ENCODE results near the gene MYZAP. TPM values are rescaled to one million over a fixed set of nuclear protein-coding genes. Genes with fewer than 3 reads are reported as not detected.

The MYZAP gene
- total and polyA plus RNA-seq, 3 experiments from 2014 or later, result not detected

GRCh38 chr15:57550640-57551039 is 41.1 kb upstream of the MYZAP start:
- Histone ChIP-seq H3K27me3 (ENCODE audit: insufficient read depth, low read length, poor library complexity, severe bottlenecking) (no peaks in the 10 kb centered on the region), H3K27ac (ENCODE audit: low read depth, low read length) (no peak overlapping the region), H3K4me1 (ENCODE audit: insufficient read depth, low read length) (no peaks in the 10 kb centered on the region), H3K4me3 (ENCODE audit: low read length) (no peak overlapping the region), H3K36me3 (ENCODE audit: insufficient read depth, low read length) (no peaks in the 10 kb centered on the region), H3K9me3 (ENCODE audit: low read length) (no peaks in the 10 kb centered on the region)
- H3K4me1 Mint-ChIP-seq, result no peaks in the 10 kb centered on the region
- no peaks in the 10 kb centered on the region for H3K9me3 Mint-ChIP-seq
- no peak overlapping the region for H3K4me3 Mint-ChIP-seq
- no peak for DNase-seq
- H3K27me3 Mint-ChIP-seq, result peaks cover 8 to 29% of the 10 kb centered on the region in 2 donors
- CTCF ChIA-PET, result interaction anchor here (1.2 kb wide), 1 partner anchor 9 kb away, joined by 4 read pairs; no protein-coding TSS in a partner anchor
- no peak overlapping the region for H3K27ac Mint-ChIP-seq
- H3K36me3 Mint-ChIP-seq, result no peaks in the 10 kb centered on the region
- POLR2A ChIA-PET, result no interaction called here

- H3K27me3 Mint-ChIP-seq, result peaks cover 6 to 24% of the 10 kb centered on the region in 2 donors
- POLR2A ChIA-PET, result no interaction called here
- H3K4me3 Mint-ChIP-seq, result no peak overlapping the region
- Histone ChIP-seq H3K4me3 (ENCODE audit: low read length) (no peak overlapping the region), H3K4me1 (ENCODE audit: insufficient read depth, low read length) (no peaks in the 10 kb centered on the region), H3K27ac (ENCODE audit: low read depth, low read length) (no peak overlapping the region), H3K36me3 (ENCODE audit: insufficient read depth, low read length) (no peaks in the 10 kb centered on the region), H3K9me3 (ENCODE audit: low read length) (no peaks in the 10 kb centered on the region), H3K27me3 (ENCODE audit: insufficient read depth, low read length, poor library complexity, severe bottlenecking) (no peaks in the 10 kb centered on the region)
- no peak for DNase-seq
- H3K27ac Mint-ChIP-seq, result no peak overlapping the region
- no peaks in the 10 kb centered on the region for H3K4me1 Mint-ChIP-seq
- no peaks in the 10 kb centered on the region for H3K9me3 Mint-ChIP-seq
- no peaks in the 10 kb centered on the region for H3K36me3 Mint-ChIP-seq
- CTCF ChIA-PET, result interaction anchor here (1.2 kb wide), 1 partner anchor 8 kb away, joined by 4 read pairs; no protein-coding TSS in a partner anchor
Observed at GRCh38 chr15:57551715-57552677, 39.7 kb upstream of the MYZAP start.

- no peaks in the 10 kb centered on the region for H3K4me1 Mint-ChIP-seq
- no peaks in the 10 kb centered on the region for H3K36me3 Mint-ChIP-seq
- H3K27me3 ChIP-seq (ENCODE audit: insufficient read depth, low read length, poor library complexity, severe bottlenecking), result no peaks in the 10 kb centered on the region
- H3K4me3 Mint-ChIP-seq, result no peak overlapping the region
- H3K36me3 ChIP-seq (ENCODE audit: insufficient read depth, low read length), result no peaks in the 10 kb centered on the region
- no peaks in the 10 kb centered on the region for H3K9me3 ChIP-seq (ENCODE audit: low read length)
- H3K27ac Mint-ChIP-seq, result no peak overlapping the region
- POLR2A ChIA-PET, result no interaction called here
- no peak overlapping the region for H3K27ac ChIP-seq (ENCODE audit: low read depth, low read length)
- H3K4me3 ChIP-seq (ENCODE audit: low read length), result no peak overlapping the region
- H3K9me3 Mint-ChIP-seq, result no peaks in the 10 kb centered on the region
- CTCF ChIA-PET, result no interaction called here
- DNase-seq, result no peak
- H3K4me1 ChIP-seq (ENCODE audit: insufficient read depth, low read length), result no peaks in the 10 kb centered on the region
- peaks cover 6 to 26% of the 10 kb centered on the region in 2 donors for H3K27me3 Mint-ChIP-seq
Observed at GRCh38 chr15:57552678-57553334, 38.9 kb upstream of the MYZAP start.

GRCh38 chr15:57553526-57553925 is 38.2 kb upstream of the MYZAP start:
- H3K9me3 Mint-ChIP-seq, result no peaks in the 10 kb centered on the region
- Histone ChIP-seq H3K9me3 (ENCODE audit: low read length) (no peaks in the 10 kb centered on the region), H3K4me1 (ENCODE audit: insufficient read depth, low read length) (no peaks in the 10 kb centered on the region), H3K36me3 (ENCODE audit: insufficient read depth, low read length) (no peaks in the 10 kb centered on the region), H3K4me3 (ENCODE audit: low read length) (no peak overlapping the region), H3K27ac (ENCODE audit: low read depth, low read length) (no peak overlapping the region), H3K27me3 (ENCODE audit: insufficient read depth, low read length, poor library complexity, severe bottlenecking) (no peaks in the 10 kb centered on the region)
- H3K4me1 Mint-ChIP-seq, result no peaks in the 10 kb centered on the region
- H3K27ac Mint-ChIP-seq, result no peak overlapping the region
- POLR2A ChIA-PET, result no interaction called here
- peaks cover 6 to 26% of the 10 kb centered on the region in 2 donors for H3K27me3 Mint-ChIP-seq
- H3K4me3 Mint-ChIP-seq, result no peak overlapping the region
- no peaks in the 10 kb centered on the region for H3K36me3 Mint-ChIP-seq
- DNase-seq, result no peak
- CTCF ChIA-PET, result no interaction called here

- ChIA-PET POLR2A (no interaction called here), CTCF (no interaction called here)
- Mint-ChIP-seq H3K4me1 (no peaks in the 10 kb centered on the region), H3K27ac (no peak overlapping the region), H3K4me3 (no peak overlapping the region), H3K27me3 (peaks cover 6 to 26% of the 10 kb centered on the region in 2 donors), H3K9me3 (no peaks in the 10 kb centered on the region), H3K36me3 (no peaks in the 10 kb centered on the region)
- H3K4me3 ChIP-seq (ENCODE audit: low read length), result no peak overlapping the region
- no peaks in the 10 kb centered on the region for H3K27me3 ChIP-seq (ENCODE audit: insufficient read depth, low read length, poor library complexity, severe bottlenecking)
- H3K9me3 ChIP-seq (ENCODE audit: low read length), result no peaks in the 10 kb centered on the region
- no peak for DNase-seq
- H3K27ac ChIP-seq (ENCODE audit: low read depth, low read length), result no peak overlapping the region
- no peaks in the 10 kb centered on the region for H3K4me1 ChIP-seq (ENCODE audit: insufficient read depth, low read length)
- no peaks in the 10 kb centered on the region for H3K36me3 ChIP-seq (ENCODE audit: insufficient read depth, low read length)
Observed at GRCh38 chr15:57554063-57554811, 37.5 kb upstream of the MYZAP start.

GRCh38 chr15:57554812-57555179 is 36.9 kb upstream of the MYZAP start:
- ChIA-PET POLR2A (no interaction called here), CTCF (no interaction called here)
- Mint-ChIP-seq H3K27me3 (peaks cover 8 to 27% of the 10 kb centered on the region in 2 donors), H3K4me1 (no peaks in the 10 kb centered on the region), H3K4me3 (peak overlapping the region in 1 of 7 donors; percentile 29), H3K27ac (no peak overlapping the region), H3K36me3 (no peaks in the 10 kb centered on the region), H3K9me3 (no peaks in the 10 kb centered on the region)
- H3K36me3 ChIP-seq (ENCODE audit: insufficient read depth, low read length), result no peaks in the 10 kb centered on the region
- no peak for DNase-seq
- H3K4me1 ChIP-seq (ENCODE audit: insufficient read depth, low read length), result no peaks in the 10 kb centered on the region
- no peaks in the 10 kb centered on the region for H3K27me3 ChIP-seq (ENCODE audit: insufficient read depth, low read length, poor library complexity, severe bottlenecking)
- H3K4me3 ChIP-seq (ENCODE audit: low read length), result no peak overlapping the region
- H3K9me3 ChIP-seq (ENCODE audit: low read length), result no peaks in the 10 kb centered on the region
- no peak overlapping the region for H3K27ac ChIP-seq (ENCODE audit: low read depth, low read length)

- H3K36me3 Mint-ChIP-seq, result no peaks in the 10 kb centered on the region
- no peaks in the 10 kb centered on the region for H3K9me3 Mint-ChIP-seq
- peak overlapping the region in 1 of 7 donors; percentile 29 for H3K4me3 Mint-ChIP-seq
- H3K36me3 ChIP-seq (ENCODE audit: insufficient read depth, low read length), result no peaks in the 10 kb centered on the region
- H3K27ac Mint-ChIP-seq, result no peak overlapping the region
- H3K4me1 Mint-ChIP-seq, result no peaks in the 10 kb centered on the region
- no peak overlapping the region for H3K4me3 ChIP-seq (ENCODE audit: low read length)
- CTCF ChIA-PET, result no interaction called here
- H3K9me3 ChIP-seq (ENCODE audit: low read length), result no peaks in the 10 kb centered on the region
- POLR2A ChIA-PET, result no interaction called here
- DNase-seq, result no peak
- H3K27me3 Mint-ChIP-seq, result peaks cover 9 to 27% of the 10 kb centered on the region in 2 donors
- no peaks in the 10 kb centered on the region for H3K4me1 ChIP-seq (ENCODE audit: insufficient read depth, low read length)
- no peak overlapping the region for H3K27ac ChIP-seq (ENCODE audit: low read depth, low read length)
- H3K27me3 ChIP-seq (ENCODE audit: insufficient read depth, low read length, poor library complexity, severe bottlenecking), result no peaks in the 10 kb centered on the region
Observed at GRCh38 chr15:57555270-57555669, 36.4 kb upstream of the MYZAP start.

GRCh38 chr15:57556040-57556439 is 35.7 kb upstream of the MYZAP start:
- Histone ChIP-seq H3K27ac (ENCODE audit: low read depth, low read length) (no peak overlapping the region), H3K4me3 (ENCODE audit: low read length) (no peak overlapping the region), H3K36me3 (ENCODE audit: insufficient read depth, low read length) (no peaks in the 10 kb centered on the region), H3K4me1 (ENCODE audit: insufficient read depth, low read length) (peaks cover under 1% of the 10 kb centered on the region), H3K9me3 (ENCODE audit: low read length) (no peaks in the 10 kb centered on the region), H3K27me3 (ENCODE audit: insufficient read depth, low read length, poor library complexity, severe bottlenecking) (no peaks in the 10 kb centered on the region)
- no peaks in the 10 kb centered on the region for H3K9me3 Mint-ChIP-seq
- H3K4me3 Mint-ChIP-seq, result no peak overlapping the region
- H3K27me3 Mint-ChIP-seq, result peaks cover 11 to 29% of the 10 kb centered on the region in 2 donors
- ChIA-PET POLR2A (no interaction called here), CTCF (no interaction called here)
- peaks cover 1 to 2% (median 1%) of the 10 kb centered on the region in 3 donors for H3K4me1 Mint-ChIP-seq
- DNase-seq, result no peak
- no peak overlapping the region for H3K27ac Mint-ChIP-seq
- no peaks in the 10 kb centered on the region for H3K36me3 Mint-ChIP-seq
